AG04450 (cell line): ENCODE measurements around the gene EPHX1. TPM values are rescaled to one million over a fixed set of nuclear protein-coding genes. Genes with fewer than 3 reads are reported as not detected.

Experiments used
- CTCF ChIA-PET: fragments of 300-600, 350-600 bp; formaldehyde crosslinking; extraction: SDS; loops from one replicate; lab custom pipeline; 2022; ENCODE audit warnings: antibody characterized with exemption, inconsistent platforms; lab: Charles Lee
- POLR2A ChIA-PET: fragments of 350-600 bp; formaldehyde crosslinking; extraction: SDS; loops from one replicate; lab custom pipeline; 2021; ENCODE audit warnings: antibody characterized with exemption, inconsistent platforms; lab: Yijun Ruan, JAX
- DNase-seq: peaks from one replicate; pipeline ENCODE4 v3.0.0-alpha.2; 2011; ENCODE audit warnings: low read depth, low spot score
- H3K27ac ChIP-seq: one replicate; pipeline ENCODE4 v1.5.1; 2012; ENCODE audit warnings: low read depth, low read length, control low read depth
- H3K27me3 ChIP-seq: one replicate; pipeline ENCODE4 v1.6.0; 2012; ENCODE audit warnings: low read length; ENCODE audit not compliant: control insufficient read depth, insufficient read depth
- H3K4me3 ChIP-seq: 2 replicates; pipeline ENCODE4 v1.5.1; 2011; ENCODE audit warnings: mild to moderate bottlenecking, low read depth, low read length, control low read depth
- H3K9me3 ChIP-seq: 2 replicates; pipeline ENCODE4 v1.5.1; 2012; ENCODE audit warnings: low read length; ENCODE audit not compliant: control insufficient read depth, insufficient read depth
- CTCF ChIP-seq: IDR thresholded peaks from 2 replicates; pipeline ENCODE4 v1.5.1; 2011; ENCODE audit warnings: low read depth, low read length, control low read depth, inconsistent platforms
- polyA plus RNA-seq: library from polyadenylated mRNA; depleted of rRNA; stranded (reverse); fragments of >200 nt; gene quantifications from 2 replicates; pipeline ENCODE4 v1.2.3, GENCODE V29; 2011

The EPHX1 gene
- polyA plus RNA-seq, 1 experiment = 41.3 TPM

GRCh38 chr1:225763716-225764548, 46.0 kb upstream of the EPHX1 start:
- CTCF ChIA-PET = interaction anchor here (0.6 to 2.2 kb wide), 5 partner anchors 8 to 283 kb away, joined by 3 to 14 read pairs (median 3); no protein-coding TSS in a partner anchor
- POLR2A ChIA-PET = interaction anchor here (0.6 to 2.4 kb wide), 7 partner anchors 17 to 200 kb away, joined by 3 to 11 read pairs (median 4); partner anchors contain the start of genes ENAH and PYCR2
- Histone ChIP-seq H3K4me3 (no peak overlapping the region), H3K27me3 (no peaks in the 10 kb centered on the region), H3K27ac (peak overlapping the region; percentile 42), H3K9me3 (no peaks in the 10 kb centered on the region)
- TF ChIP-seq CTCF = no peak
- DNase-seq = no peak

GRCh38 chr1:225765982-225766674, 43.8 kb upstream of the EPHX1 start:
- DNase-seq = no peak
- TF ChIP-seq CTCF = no peak
- no peaks in the 10 kb centered on the region for H3K9me3 ChIP-seq
- H3K27me3 ChIP-seq = no peaks in the 10 kb centered on the region
- CTCF ChIA-PET = no interaction called here
- H3K4me3 ChIP-seq = no peak overlapping the region
- H3K27ac ChIP-seq = peak overlapping the region; percentile 89
- POLR2A ChIA-PET = interaction anchor here (1.8 to 3.1 kb wide), 3 partner anchors 19 to 113 kb away, joined by 6 to 40 read pairs (median 13); partner anchors contain the start of gene ENAH

GRCh38 chr1:225766967-225767633, 42.8 kb upstream of the EPHX1 start:
- no peaks in the 10 kb centered on the region for H3K9me3 ChIP-seq
- 0 out of 2 replicates have a peak overlapping the region, but pooled peaks have one; percentile 4 for H3K4me3 ChIP-seq
- ChIA-PET POLR2A (interaction anchor here (0.6 to 3.1 kb wide), 11 partner anchors 11 to 283 kb away, joined by 4 to 40 read pairs (median 8); partner anchors contain the start of genes ENAH and SRP9), CTCF (interaction anchor here (1.1 to 7.5 kb wide), 7 partner anchors 9 to 290 kb away, joined by 3 to 102 read pairs (median 4); partner anchors contain the start of gene SRP9)
- peak overlapping the region; percentile 89 for H3K27ac ChIP-seq
- peak; percentile 74 for DNase-seq
- no peak for TF ChIP-seq CTCF
- H3K27me3 ChIP-seq = no peaks in the 10 kb centered on the region

GRCh38 chr1:225767634-225768540, 42.0 kb upstream of the EPHX1 start:
- POLR2A ChIA-PET = interaction anchor here (0.6 to 3.1 kb wide), 14 partner anchors 8 to 284 kb away, joined by 3 to 40 read pairs (median 6); partner anchors contain the start of genes ENAH and SRP9
- no peaks in the 10 kb centered on the region for H3K27me3 ChIP-seq
- no peak overlapping the region for H3K4me3 ChIP-seq
- no peak for TF ChIP-seq CTCF
- peak overlapping the region; percentile 89 for H3K27ac ChIP-seq
- DNase-seq = peak; percentile 51
- no peaks in the 10 kb centered on the region for H3K9me3 ChIP-seq
- CTCF ChIA-PET = interaction anchor here (0.5 to 7.5 kb wide), 10 partner anchors 8 to 291 kb away, joined by 3 to 102 read pairs (median 4); partner anchors contain the start of gene SRP9
